Left lung (tissue), 10 donors: Measurements from ENCODE around the gene SYPL1. TPM values are rescaled to one million over a fixed set of nuclear protein-coding genes. Genes with fewer than 3 reads are reported as not detected.

Experiments used
- ATAC-seq: fragments of 200-7000 bp; cut with Tn5 transposase; one replicate; pipeline ENCODE4 v1.9.1; 2020; ENCODE audit warnings: moderate library complexity
- DNase-seq, 4 donors: peaks; one replicate each; pipeline ENCODE4 v3.0.0-alpha.2; 2013 to 2020
- H3K27ac ChIP-seq, 2 donors: fragments of 200-600 bp; sonication (generic) in 1 of 2; one replicate each; pipeline versions ENCODE4 v1.5.0 to v1.8.0; 2020 to 2021
- H3K27me3 ChIP-seq, 2 donors: fragments of 200-600 bp; sonication (generic) in 1 of 2; one replicate each; pipeline versions ENCODE4 v1.5.0 to v1.8.0; 2020 to 2021
- H3K36me3 ChIP-seq, 2 donors: fragments of 200-600 bp; sonication (generic) in 1 of 2; one replicate each; pipeline versions ENCODE4 v1.5.0 to v1.8.0; 2020 to 2021
- H3K4me1 ChIP-seq, 2 donors: fragments of 200-600 bp; one replicate each; pipeline ENCODE4 v1.8.0; 2021
- H3K4me3 ChIP-seq, 2 donors: fragments of 200-600 bp; sonication (generic) in 1 of 2; one replicate each; pipeline versions ENCODE4 v1.5.0 to v1.8.0; 2020 to 2021; ENCODE audit warnings: mild to moderate bottlenecking in 1 of 2
- H3K9me3 ChIP-seq, 2 donors: fragments of 200-600 bp; sonication (generic) in 1 of 2; one replicate each; pipeline versions ENCODE4 v1.5.0 to v1.8.0; 2020 to 2021
- intact Hi-C, 2 donors: fragments of 100-400 bp; cut with DNase I; formaldehyde crosslinking; loops; one replicate each; pipeline versions ENCODE4 v1.11.2 to v1.14.2; 2022
- polyA plus RNA-seq, 6 donors: library from polyadenylated mRNA; unstranded; fragments of 120-200 nt; gene quantifications; one replicate each; pipeline ENCODE4 v1.2.1, GENCODE V29; 2013; ENCODE audit not compliant: insufficient read length in 6 of 6
- total RNA-seq, 2 donors: library from RNA; stranded (reverse); fragmentation: NEBNext Ultra II Directional; extraction: Animal tissue kit (Norgen Biotek cat#: 25700); gene quantifications; one replicate each; pipeline ENCODE4 v1.2.1, GENCODE V29; 2021
- TF ChIP-seq, protein P1 (sequence below), 2 donors: fragments of 200-600 bp; sonication (generic) in 1 of 2; IDR thresholded peaks; one replicate each; pipeline versions ENCODE4 v1.5.0 to v1.8.0; 2021; ENCODE audit warnings: antibody characterized with exemption in 2 of 2
- donor health status: DM: no; HTN: yes; CAD: no.
- donor health status: DM: no; HTN: no; CAD: no.

SYPL1 gene
- total and polyA plus RNA-seq, 8 donors: 81.9 to 121 (median 110) TPM

DNA sequence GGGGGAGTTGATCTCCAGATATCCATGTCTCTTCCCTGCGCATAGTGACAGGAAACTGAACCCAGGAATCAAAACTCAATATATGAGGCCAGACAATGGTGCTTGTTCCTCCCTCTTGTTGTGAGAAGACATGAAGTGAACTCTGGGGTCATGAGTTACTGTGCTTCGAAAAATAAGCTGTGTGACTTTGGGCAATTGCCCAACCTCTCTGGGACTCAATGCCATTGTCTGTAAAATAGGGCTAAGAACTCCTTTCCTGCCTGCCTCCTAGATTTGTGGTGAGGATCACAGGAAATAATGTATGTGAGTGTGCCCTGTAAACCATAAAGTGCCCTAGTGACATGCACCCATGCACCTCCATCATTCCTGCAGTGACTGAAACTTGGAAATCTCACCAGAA, 48.4 kb downstream of the SYPL1 start:
- intact Hi-C loops: no loop called here
- ATAC-seq (no peak), DNase-seq (no peak)
- H3K4me3 ChIP-seq: no peak overlapping the region
- no peaks in the 10 kb centered on the region for H3K36me3 ChIP-seq
- TF ChIP-seq, protein P1, sequence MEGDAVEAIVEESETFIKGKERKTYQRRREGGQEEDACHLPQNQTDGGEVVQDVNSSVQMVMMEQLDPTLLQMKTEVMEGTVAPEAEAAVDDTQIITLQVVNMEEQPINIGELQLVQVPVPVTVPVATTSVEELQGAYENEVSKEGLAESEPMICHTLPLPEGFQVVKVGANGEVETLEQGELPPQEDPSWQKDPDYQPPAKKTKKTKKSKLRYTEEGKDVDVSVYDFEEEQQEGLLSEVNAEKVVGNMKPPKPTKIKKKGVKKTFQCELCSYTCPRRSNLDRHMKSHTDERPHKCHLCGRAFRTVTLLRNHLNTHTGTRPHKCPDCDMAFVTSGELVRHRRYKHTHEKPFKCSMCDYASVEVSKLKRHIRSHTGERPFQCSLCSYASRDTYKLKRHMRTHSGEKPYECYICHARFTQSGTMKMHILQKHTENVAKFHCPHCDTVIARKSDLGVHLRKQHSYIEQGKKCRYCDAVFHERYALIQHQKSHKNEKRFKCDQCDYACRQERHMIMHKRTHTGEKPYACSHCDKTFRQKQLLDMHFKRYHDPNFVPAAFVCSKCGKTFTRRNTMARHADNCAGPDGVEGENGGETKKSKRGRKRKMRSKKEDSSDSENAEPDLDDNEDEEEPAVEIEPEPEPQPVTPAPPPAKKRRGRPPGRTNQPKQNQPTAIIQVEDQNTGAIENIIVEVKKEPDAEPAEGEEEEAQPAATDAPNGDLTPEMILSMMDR (IDR thresholded peaks at IDR 0.05): no peak
- H3K27ac ChIP-seq: no peak overlapping the region
- H3K27me3 ChIP-seq: no peaks in the 10 kb centered on the region
- H3K9me3 ChIP-seq: no peaks in the 10 kb centered on the region
- peaks cover 10 to 17% of the 10 kb centered on the region in 2 donors for H3K4me1 ChIP-seq

GRCh38 chr7:106063024-106063423, 49.1 kb downstream of the SYPL1 start:
- intact Hi-C loops: no loop called here
- H3K36me3 ChIP-seq: no peaks in the 10 kb centered on the region
- H3K4me1 ChIP-seq: peaks cover 14 to 17% of the 10 kb centered on the region in 2 donors
- H3K9me3 ChIP-seq: no peaks in the 10 kb centered on the region
- H3K27me3 ChIP-seq: no peaks in the 10 kb centered on the region
- TF ChIP-seq, protein P1 (IDR thresholded peaks at IDR 0.05): no peak
- no peak overlapping the region for H3K27ac ChIP-seq
- H3K4me3 ChIP-seq: no peak overlapping the region
- no peak for ATAC-seq
- DNase-seq: no peak

GRCh38 chr7:106062521-106062931, 49.6 kb downstream of the SYPL1 start:
- TF ChIP-seq, protein P1 (IDR thresholded peaks at IDR 0.05): no peak
- ATAC-seq: no peak
- no peak overlapping the region for H3K27ac ChIP-seq
- H3K9me3 ChIP-seq: no peaks in the 10 kb centered on the region
- intact Hi-C loops: no loop called here
- no peak for DNase-seq
- H3K36me3 ChIP-seq: no peaks in the 10 kb centered on the region
- no peaks in the 10 kb centered on the region for H3K27me3 ChIP-seq
- H3K4me3 ChIP-seq: no peak overlapping the region
- H3K4me1 ChIP-seq: peaks cover 14 to 17% of the 10 kb centered on the region in 2 donors

GRCh38 chr7:106062006-106062405, 50.1 kb downstream of the SYPL1 start:
- ATAC-seq (no peak), DNase-seq (no peak)
- peaks cover 14 to 17% of the 10 kb centered on the region in 2 donors for H3K4me1 ChIP-seq
- intact Hi-C loops: no loop called here
- H3K9me3 ChIP-seq: no peaks in the 10 kb centered on the region
- TF ChIP-seq, protein P1 (IDR thresholded peaks at IDR 0.05): no peak
- H3K27me3 ChIP-seq: no peaks in the 10 kb centered on the region
- no peaks in the 10 kb centered on the region for H3K36me3 ChIP-seq
- no peak overlapping the region for H3K4me3 ChIP-seq
- no peak overlapping the region for H3K27ac ChIP-seq

DNA sequence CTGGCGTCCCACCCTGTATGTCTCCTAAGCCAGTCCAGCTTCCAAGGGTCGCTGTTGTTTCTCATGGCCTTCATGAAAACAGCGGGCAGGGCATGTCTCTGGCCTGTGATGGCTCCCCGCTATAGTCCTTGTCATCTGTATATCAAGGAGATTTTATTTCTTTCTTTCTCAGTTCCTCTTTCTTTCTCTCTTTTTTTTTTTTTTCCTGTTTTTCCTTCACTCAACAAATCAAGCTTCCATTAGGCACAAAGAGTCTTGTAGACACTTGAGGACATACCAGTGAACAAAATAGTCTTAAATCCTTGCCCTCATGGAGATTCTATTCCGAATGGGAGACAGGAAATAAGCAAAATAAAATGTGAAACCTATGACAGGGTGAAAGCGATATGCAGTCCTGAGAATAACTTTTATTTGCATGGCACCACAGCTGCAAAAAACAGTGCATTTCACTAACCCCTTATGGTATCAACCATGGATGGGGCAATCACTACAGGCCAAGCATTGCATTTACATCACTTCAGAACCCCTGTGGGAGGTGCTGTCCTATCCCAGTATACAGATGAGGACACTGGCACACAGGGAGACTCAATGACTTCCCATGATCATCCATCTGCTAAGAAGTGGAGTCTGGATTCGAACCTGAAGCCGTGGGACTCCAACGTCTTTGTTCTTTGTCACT, 50.7 kb downstream of the SYPL1 start:
- peaks cover 14 to 17% of the 10 kb centered on the region in 2 donors for H3K4me1 ChIP-seq
- H3K27ac ChIP-seq: no peak overlapping the region
- H3K4me3 ChIP-seq: no peak overlapping the region
- H3K36me3 ChIP-seq: no peaks in the 10 kb centered on the region
- ATAC-seq (no peak), DNase-seq (no peak)
- TF ChIP-seq, protein P1 (IDR thresholded peaks at IDR 0.05): no peak
- intact Hi-C loops: no loop called here
- H3K9me3 ChIP-seq: no peaks in the 10 kb centered on the region
- no peaks in the 10 kb centered on the region for H3K27me3 ChIP-seq
